Erythroblast (primary cell): ENCODE results near the gene NCAM2.

Experiments used
- GATA1 ChIP-seq: IDR thresholded peaks from 2 replicates; pipeline ENCODE4 v1.6.1; 2011; ENCODE audit warnings: low read depth, mild to moderate bottlenecking, control low read depth, low read length, moderate library complexity
- POLR2A ChIP-seq: IDR thresholded peaks from 2 replicates; pipeline ENCODE4 v1.6.1; 2011; ENCODE audit warnings: mild to moderate bottlenecking, low read length

DNA sequence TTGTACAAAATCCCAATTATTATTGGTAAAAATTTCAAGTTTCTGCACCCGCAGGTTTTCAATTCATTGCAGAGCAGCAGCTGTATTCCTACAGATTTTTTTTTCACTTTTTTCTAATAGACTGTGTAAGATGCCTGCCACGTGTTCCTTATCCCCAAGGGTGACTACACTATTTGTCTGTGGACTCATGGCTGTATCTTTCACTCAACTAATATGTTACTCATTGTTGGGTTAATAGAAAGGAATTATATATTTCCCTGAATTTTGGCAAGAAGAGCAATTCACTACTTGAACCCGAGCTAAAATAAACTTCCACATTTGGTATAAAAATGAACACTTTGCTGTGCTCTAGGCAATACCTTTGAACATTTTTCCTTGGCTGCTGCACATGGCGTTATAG is 158.7 kb downstream of the NCAM2 start:
- TF ChIP-seq POLR2A (no peak), GATA1 (no peak)
